Keratinocyte (primary cell): Measurements from ENCODE around the gene PRR4. TPM values are rescaled to one million over a fixed set of nuclear protein-coding genes. Genes with fewer than 3 reads are reported as not detected.

Experiments
- DNase-seq: peaks from one replicate; pipeline ENCODE4 v3.0.0-alpha.2; 2011; ENCODE audit warnings: low read depth, missing footprints, low spot score
- FAIRE-seq: peaks from 2 replicates; lab custom pipeline; 2011; peaks lifted over from hg19 to GRCh38; lab: Jason Lieb, UNC
- H2AFZ ChIP-seq: 2 replicates; pipeline ENCODE4 v1.6.0; 2012; ENCODE audit warnings: low read length, control low read depth, inconsistent platforms; ENCODE audit not compliant: control insufficient read depth
- H3K27ac ChIP-seq: 2 replicates; pipeline ENCODE4 v1.5.1; 2011; ENCODE audit warnings: low read length; ENCODE audit not compliant: control insufficient read depth, insufficient read depth
- H3K27me3 ChIP-seq: 3 replicates; pipeline ENCODE4 v1.6.0; 2011; ENCODE audit warnings: low read length; ENCODE audit not compliant: control insufficient read depth, insufficient read depth; ENCODE audit errors: extremely low read depth
- H3K36me3 ChIP-seq, 2 experiments: 2 replicates in 1 of 2; 3 replicates in 1 of 2; pipeline ENCODE4 v1.5.1; 2011; ENCODE audit warnings: low read length in 2 of 2, mild to moderate bottlenecking in 1 of 2; ENCODE audit not compliant: control insufficient read depth in 2 of 2, insufficient read depth in 2 of 2; ENCODE audit errors: extremely low read depth in 1 of 2
- H3K4me1 ChIP-seq: 3 replicates; pipeline ENCODE4 v1.5.1; 2011; ENCODE audit warnings: low read length; ENCODE audit not compliant: control insufficient read depth, insufficient read depth; ENCODE audit errors: extremely low read depth
- H3K4me2 ChIP-seq: 3 replicates; pipeline ENCODE4 v1.6.0; 2011; ENCODE audit warnings: low read depth, low read length; ENCODE audit not compliant: control insufficient read depth, insufficient read depth; ENCODE audit errors: extremely low read depth
- H3K4me3 ChIP-seq, 3 experiments: fragments of 200-600 bp in 1 of 3; sonication (generic) in 1 of 3; 2 replicates in 2 of 3; 3 replicates in 1 of 3; pipeline ENCODE4 v1.5.1; 2011 to 2016; ENCODE audit warnings: low read length in 3 of 3, mild to moderate bottlenecking in 3 of 3, control low read depth in 2 of 3, inconsistent platforms in 1 of 3, low read depth in 1 of 3, mixed read lengths in 1 of 3, mixed run types in 1 of 3, moderate library complexity in 1 of 3; ENCODE audit not compliant: control insufficient read depth in 2 of 3, insufficient read depth in 2 of 3; ENCODE audit errors: extremely low read depth in 1 of 3
- H3K79me2 ChIP-seq: 2 replicates; pipeline ENCODE4 v1.6.0; 2012; ENCODE audit warnings: low read length; ENCODE audit not compliant: control insufficient read depth, insufficient read depth
- H3K9ac ChIP-seq: 3 replicates; pipeline ENCODE4 v1.6.0; 2011; ENCODE audit warnings: low read length; ENCODE audit not compliant: control insufficient read depth, insufficient read depth; ENCODE audit errors: extremely low read depth
- H3K9me1 ChIP-seq: 3 replicates; pipeline ENCODE4 v1.6.0; 2011; ENCODE audit warnings: low read length; ENCODE audit not compliant: control insufficient read depth, insufficient read depth; ENCODE audit errors: extremely low read depth
- H3K9me3 ChIP-seq: 2 replicates; pipeline ENCODE4 v1.5.1; 2012; ENCODE audit warnings: low read depth, low read length; ENCODE audit not compliant: control insufficient read depth
- H4K20me1 ChIP-seq: 3 replicates; pipeline ENCODE4 v1.6.0; 2011; ENCODE audit warnings: low read length; ENCODE audit not compliant: control insufficient read depth, insufficient read depth; ENCODE audit errors: extremely low read depth
- EZH2 ChIP-seq: IDR thresholded peaks from one replicate; pipeline ENCODE4 v1.6.1; 2012; ENCODE audit warnings: inconsistent platforms, mild to moderate bottlenecking, low read length, moderate library complexity
- dilution Hi-C: fragments of 300-500 bp; cut with MboI; formaldehyde crosslinking; loops from one replicate; pipeline ENCODE4 v1.7.0; 2020; ENCODE audit warnings: low sequenced_read_pairs; ENCODE audit not compliant: extremely low pct_ligation_motif_present
- polyA plus RNA-seq, 5 experiments: library from polyadenylated mRNA; depleted of rRNA in 3 of 5; stranded (reverse) in 3 of 5; stranded (forward) in 1 of 5; unstranded in 1 of 5; fragments of >200 nt; gene quantifications; 1 replicate in 1 of 5; 2 replicates in 3 of 5; 3 replicates in 1 of 5; pipeline versions ENCODE4 v1.2.1 to v1.2.3, GENCODE V29; 2011 to 2012; ENCODE audit warnings: missing spikeins in 2 of 5, low read depth in 1 of 5, low replicate concordance in 1 of 5
- TF ChIP-seq, protein P1 (sequence below), 3 experiments: IDR thresholded peaks in 1 of 3; conservative IDR thresholded peaks in 1 of 3; optimal IDR thresholded peaks in 1 of 3; 2 replicates in 2 of 3; 3 replicates in 1 of 3; pipeline versions ENCODE3 to v1.5.1; 2011; ENCODE audit warnings: low read length in 3 of 3, mild to moderate bottlenecking in 3 of 3, moderate library complexity in 2 of 3, control low read depth in 1 of 3, inconsistent platforms in 1 of 3; ENCODE audit not compliant: insufficient read depth in 2 of 3; ENCODE audit errors: extremely low read depth in 1 of 3

PRR4 gene
- polyA plus RNA-seq, 1 donor (not counting 4 experiments of a cell fraction or from before 2014, with no cell fraction given): 4.0 TPM

DNA sequence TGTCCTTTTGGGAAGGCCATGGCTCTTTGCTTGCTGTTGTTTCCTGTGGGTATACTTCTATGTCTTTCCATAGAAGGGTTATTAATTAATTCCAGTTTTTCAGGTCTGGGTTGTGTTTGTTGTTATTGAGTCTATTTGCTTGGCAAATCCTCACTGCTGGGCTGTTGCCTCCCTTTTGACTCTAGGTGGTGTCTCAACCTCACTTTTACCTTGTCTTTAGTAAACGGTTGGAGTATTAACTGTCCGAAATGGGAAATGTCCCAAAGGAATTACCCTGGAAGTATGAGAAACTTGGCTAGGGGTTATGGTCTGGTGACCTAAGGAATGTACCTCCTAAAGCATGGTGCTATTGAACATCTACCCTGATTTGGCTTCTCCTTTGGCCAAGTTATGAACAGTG is 18.1 kb upstream of the PRR4 start:
- H3K79me2 ChIP-seq: no peaks in the 10 kb centered on the region
- no peak for FAIRE-seq
- H3K4me2 ChIP-seq: no peak overlapping the region

DNA sequence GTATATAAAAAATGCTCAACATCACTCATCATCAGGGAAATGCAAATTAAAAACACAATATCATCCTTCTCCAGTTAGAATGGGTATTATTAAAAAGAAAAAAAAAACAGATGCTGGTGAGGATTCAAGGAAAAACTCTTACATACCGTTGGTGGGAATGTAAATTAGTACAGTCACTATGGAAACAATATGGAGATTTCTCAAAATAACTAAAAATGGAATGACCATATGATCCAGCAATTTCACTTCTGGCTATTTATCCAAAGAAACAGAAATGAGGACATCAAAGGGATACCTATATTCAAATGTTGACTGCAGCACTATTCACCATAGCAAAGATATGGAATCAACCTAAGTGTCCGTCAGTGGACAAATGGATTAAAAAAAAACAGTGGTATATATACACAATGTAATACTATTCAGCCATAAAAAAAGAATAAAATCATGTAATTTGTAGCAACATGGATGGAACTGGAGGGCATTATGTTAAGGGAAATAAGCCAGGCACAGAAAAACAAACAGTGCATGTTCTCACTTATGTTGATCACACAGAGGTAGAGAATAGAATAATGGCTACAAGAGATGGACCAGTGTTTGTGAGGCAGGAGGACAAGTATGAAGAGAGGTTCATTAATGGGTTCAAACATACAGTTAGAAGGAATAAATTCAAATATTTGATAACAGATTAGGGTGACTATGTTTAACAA is 14.4 kb upstream of the PRR4 start:
- Histone ChIP-seq H3K4me1 (no peaks in the 10 kb centered on the region), H3K27ac (no peak overlapping the region), H3K9me1 (no peaks in the 10 kb centered on the region), H4K20me1 (no peaks in the 10 kb centered on the region), H3K9me3 (no peaks in the 10 kb centered on the region), H3K36me3 (peaks cover 0 to under 1% of the 10 kb centered on the region in 2 experiments), H3K4me3 (no peak overlapping the region), H3K79me2 (no peaks in the 10 kb centered on the region), H3K27me3 (no peaks in the 10 kb centered on the region), H3K4me2 (no peak overlapping the region), H3K9ac (no peak overlapping the region), H2AFZ (no peak overlapping the region)
- TF ChIP-seq, protein P1, sequence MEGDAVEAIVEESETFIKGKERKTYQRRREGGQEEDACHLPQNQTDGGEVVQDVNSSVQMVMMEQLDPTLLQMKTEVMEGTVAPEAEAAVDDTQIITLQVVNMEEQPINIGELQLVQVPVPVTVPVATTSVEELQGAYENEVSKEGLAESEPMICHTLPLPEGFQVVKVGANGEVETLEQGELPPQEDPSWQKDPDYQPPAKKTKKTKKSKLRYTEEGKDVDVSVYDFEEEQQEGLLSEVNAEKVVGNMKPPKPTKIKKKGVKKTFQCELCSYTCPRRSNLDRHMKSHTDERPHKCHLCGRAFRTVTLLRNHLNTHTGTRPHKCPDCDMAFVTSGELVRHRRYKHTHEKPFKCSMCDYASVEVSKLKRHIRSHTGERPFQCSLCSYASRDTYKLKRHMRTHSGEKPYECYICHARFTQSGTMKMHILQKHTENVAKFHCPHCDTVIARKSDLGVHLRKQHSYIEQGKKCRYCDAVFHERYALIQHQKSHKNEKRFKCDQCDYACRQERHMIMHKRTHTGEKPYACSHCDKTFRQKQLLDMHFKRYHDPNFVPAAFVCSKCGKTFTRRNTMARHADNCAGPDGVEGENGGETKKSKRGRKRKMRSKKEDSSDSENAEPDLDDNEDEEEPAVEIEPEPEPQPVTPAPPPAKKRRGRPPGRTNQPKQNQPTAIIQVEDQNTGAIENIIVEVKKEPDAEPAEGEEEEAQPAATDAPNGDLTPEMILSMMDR (optimal IDR thresholded peaks at IDR 0.05 in 1 of 3, IDR thresholded peaks at IDR 0.05 in 1 of 3, conservative IDR thresholded peaks at IDR 0.05 in 1 of 3; ENCODE audit: extremely low read depth in 1 of 3, insufficient read depth in 2 of 3, low read length in 3 of 3): no peak
- TF ChIP-seq EZH2: no peak
- FAIRE-seq: no peak
- DNase-seq: no peak
- dilution Hi-C loops: no loop called here

More for the DNA sequence above, 18.1 kb upstream of the PRR4 start:
- Histone ChIP-seq H4K20me1 (no peaks in the 10 kb centered on the region), H3K9me1 (no peaks in the 10 kb centered on the region), H3K9ac (no peak overlapping the region), H3K4me3 (no peak overlapping the region), H3K27ac (no peak overlapping the region), H3K9me3 (no peaks in the 10 kb centered on the region), H3K36me3 (no peaks in the 10 kb centered on the region), H2AFZ (no peak overlapping the region), H3K4me1 (no peaks in the 10 kb centered on the region), H3K27me3 (no peaks in the 10 kb centered on the region)
- no peak for DNase-seq
- TF ChIP-seq, protein P1 (optimal IDR thresholded peaks at IDR 0.05 in 1 of 3, IDR thresholded peaks at IDR 0.05 in 1 of 3, conservative IDR thresholded peaks at IDR 0.05 in 1 of 3; ENCODE audit: extremely low read depth in 1 of 3, insufficient read depth in 2 of 3, low read length in 3 of 3): peak; percentile 13 to 50 (median 22)
- TF ChIP-seq EZH2: no peak
- dilution Hi-C loops: no loop called here
